SK-N-SH (cell line): ENCODE results near the gene KRT17.

Experiments used
- CTCF ChIP-seq: fragments of 200-600 bp; sonication (generic); IDR thresholded peaks from 2 replicates; pipeline ENCODE4 v1.6.1; 2017; ENCODE audit warnings: antibody characterized with exemption, mild to moderate bottlenecking, moderate library complexity
- EZH2phosphoT487 ChIP-seq: fragments of 200-600 bp; sonication (generic); IDR thresholded peaks from 2 replicates; pipeline ENCODE4 v1.6.1; 2017; ENCODE audit warnings: low read depth, mixed run types, mild to moderate bottlenecking, antibody characterized with exemption, moderate library complexity, borderline replicate concordance
- GABPA ChIP-seq: IDR thresholded peaks from 2 replicates; pipeline ENCODE4 v1.4.0; 2012; ENCODE audit warnings: low read depth, mild to moderate bottlenecking
- MAX ChIP-seq: IDR thresholded peaks from 2 replicates; pipeline ENCODE4 v1.4.0; 2012; ENCODE audit warnings: low read depth
- RFX5 ChIP-seq: IDR thresholded peaks from 2 replicates; pipeline ENCODE4 v1.6.1; 2012; ENCODE audit warnings: mild to moderate bottlenecking, improper control_type of control experiment, low read length
- TCF12 ChIP-seq: IDR thresholded peaks from 2 replicates; pipeline ENCODE4 v1.4.0; 2012
- TEAD4 ChIP-seq: IDR thresholded peaks from 2 replicates; pipeline ENCODE4 v1.4.0; 2012; ENCODE audit warnings: mild to moderate bottlenecking, borderline replicate concordance; ENCODE audit not compliant: insufficient read depth

GRCh38 chr17:41631898-41632285 lies 7.5 kb upstream of the KRT17 start:
- no peak for TF ChIP-seq MAX
- no peak for TF ChIP-seq EZH2phosphoT487
- no peak for TF ChIP-seq CTCF
- TF ChIP-seq RFX5: no peak
- TF ChIP-seq TEAD4: no peak
- TF ChIP-seq GABPA: no peak
- TF ChIP-seq TCF12: no peak
